Measurements from ENCODE around the gene DNAJC8. TPM values are rescaled to one million over a fixed set of nuclear protein-coding genes. Genes with fewer than 3 reads are reported as not detected.
A peak's percentile ranks its signal among the peaks of the same experiment; 100 is the strongest.

Gene DNAJC8
- total RNA-seq, 4 donors from 2014 or later = 27.4 to 55.1 (median 48.9) TPM

- no peak for DNase-seq
- Histone ChIP-seq H3K36me3 (no peaks in the 10 kb centered on the region), H3K27me3 (no peaks in the 10 kb centered on the region), H3K9me3 (no peaks in the 10 kb centered on the region), H3K27ac (no peak overlapping the region), H3K4me3 (no peak overlapping the region), H3K4me1 (peaks cover 0 to 3% (median 0%) of the 10 kb centered on the region in 3 donors)
- WGBS, 2 donors = 68 to 80% methylated on average over 12 of the region's 12 CpGs
- TF ChIP-seq POLR2A (IDR thresholded peaks at IDR 0.05) = no peak
- TF ChIP-seq CTCF (IDR thresholded peaks at IDR 0.05) = no peak
- intact Hi-C loops (cut with DNase I) = no loop called here
Observed at GRCh38 chr1:28180306-28181305, 52.2 kb downstream of the DNAJC8 start.

GRCh38 chr1:28178690-28179485 is 53.9 kb downstream of the DNAJC8 start:
- no peak overlapping the region for H3K4me3 ChIP-seq
- H3K27ac ChIP-seq = no peak overlapping the region
- no peak for DNase-seq
- peaks cover 2 to 7% (median 6%) of the 10 kb centered on the region in 3 donors for H3K4me1 ChIP-seq
- intact Hi-C loops (cut with DNase I) = no loop called here
- H3K27me3 ChIP-seq = no peaks in the 10 kb centered on the region
- no peaks in the 10 kb centered on the region for H3K9me3 ChIP-seq
- WGBS, 2 donors = 90 to 92% methylated on average over 11 to 15 of the region's 15 CpGs
- H3K36me3 ChIP-seq = no peaks in the 10 kb centered on the region
- TF ChIP-seq CTCF (IDR thresholded peaks at IDR 0.05) = no peak
- no peak for TF ChIP-seq POLR2A (IDR thresholded peaks at IDR 0.05)

GRCh38 chr1:28176492-28177470 is 56.0 kb downstream of the DNAJC8 start, which contains the start of gene PTAFR:
Gene PTAFR (minus strand): TSS chr1:28176690. CDS start chr1:28151021, 25,669 bp downstream.
- no peaks in the 10 kb centered on the region for H3K36me3 ChIP-seq
- peak within 1 kb of the TSS in 3 of 4 donors; percentile 48 to 81 (median 57) for H3K27ac ChIP-seq
- H3K4me1 ChIP-seq = peaks cover 12 to 27% (median 22%) of the 10 kb centered on the region in 3 donors
- intact Hi-C loops (cut with DNase I) = no loop called here
- 73 to 76% methylated on average over 16 to 18 of the region's 18 CpGs for WGBS, 2 donors
- TF ChIP-seq POLR2A (IDR thresholded peaks at IDR 0.05) (peak in 2 of 4 donors; percentile 25 to 57), CTCF (IDR thresholded peaks at IDR 0.05) (no peak)
- peak within 1 kb of the TSS in 3 of 4 donors; percentile 5 to 40 (median 22) for H3K4me3 ChIP-seq
- H3K27me3 ChIP-seq = no peaks in the 10 kb centered on the region
- DNase-seq = no peak
- H3K9me3 ChIP-seq = no peaks in the 10 kb centered on the region

- intact Hi-C loops (cut with DNase I) = no loop called here
- Histone ChIP-seq H3K9me3 (no peaks in the 10 kb centered on the region), H3K4me3 (peak overlapping the region in 3 of 4 donors; percentile 5 to 40 (median 22)), H3K36me3 (no peaks in the 10 kb centered on the region), H3K27ac (peak overlapping the region in 3 of 4 donors; percentile 48 to 81 (median 57)), H3K4me1 (peaks cover 20 to 35% (median 25%) of the 10 kb centered on the region in 3 donors), H3K27me3 (no peaks in the 10 kb centered on the region)
- TF ChIP-seq CTCF (IDR thresholded peaks at IDR 0.05) (no peak), POLR2A (IDR thresholded peaks at IDR 0.05) (no peak)
- 62 to 80% methylated on average over 1 to 8 of the region's 8 CpGs for WGBS, 2 donors
- no peak for DNase-seq
Observed at GRCh38 chr1:28175955-28176485, 56.8 kb downstream of the DNAJC8 start.
